ENCODE measurements around the gene GBGT1. TPM values are rescaled to one million over a fixed set of nuclear protein-coding genes. Genes with fewer than 3 reads are reported as not detected.

GBGT1 gene
- total RNA-seq, 3 donors from 2014 or later (not counting 1 experiment from before 2014, with no cell fraction given), result 1.4 to 2.2 (median 1.7) TPM

- H3K36me3 Mint-ChIP-seq, result no peaks in the 10 kb centered on the region
- peak overlapping the region; percentile 90 for H3K4me3 Mint-ChIP-seq
- Histone ChIP-seq H3K36me3 (ENCODE audit: control insufficient read depth, insufficient read depth, low read length) (no peaks in the 10 kb centered on the region), H3K27ac (ENCODE audit: low read length) (peak overlapping the region; percentile 96), H3K4me1 (ENCODE audit: control insufficient read depth, insufficient read depth, low read length) (peaks cover 63% of the 10 kb centered on the region), H3K4me3 (ENCODE audit: low read length) (peak overlapping the region; percentile 7), H3K27me3 (ENCODE audit: control insufficient read depth, insufficient read depth, low read length) (no peaks in the 10 kb centered on the region), H3K9me3 (ENCODE audit: control insufficient read depth, insufficient read depth, low read length) (no peaks in the 10 kb centered on the region)
- intact Hi-C loops (cut with micrococcal nuclease), result loop anchor here (1.0 to 10.0 kb wide), 3 partner anchors 44 to 1893 kb away; partner anchors contain the start of gene BRD3
- WGBS (ENCODE audit: insufficient coverage), result 11% methylated on average over 13 of the region's 14 CpGs
- peaks cover 34 to 53% of the 10 kb centered on the region in 2 donors for H3K4me1 Mint-ChIP-seq
- H3K27ac Mint-ChIP-seq, result peak overlapping the region; percentile 90 to 98
- DNase-seq, result peak; percentile 79 to 94
- peak in 2 of 3 donors; percentile 7 to 10 for ATAC-seq
- peak; percentile 94 for TF ChIP-seq CTCF (IDR thresholded peaks at IDR 0.05)
- no peaks in the 10 kb centered on the region for H3K27me3 Mint-ChIP-seq (ENCODE audit: low read depth in 2 of 2)
- H3K9me3 Mint-ChIP-seq, result no peaks in the 10 kb centered on the region
Observed at GRCh38 chr9:133147412-133148198, 16.1 kb downstream of the GBGT1 start.

- peaks cover 70% of the 10 kb centered on the region for H3K4me1 ChIP-seq (ENCODE audit: control insufficient read depth, insufficient read depth, low read length)
- ATAC-seq (no peak), DNase-seq (peak in 1 of 2 donors; percentile 23)
- TF ChIP-seq CTCF (IDR thresholded peaks at IDR 0.05), result no peak
- H3K27ac ChIP-seq (ENCODE audit: low read length), result peak overlapping the region; percentile 96
- H3K9me3 Mint-ChIP-seq, result no peaks in the 10 kb centered on the region
- H3K36me3 Mint-ChIP-seq, result no peaks in the 10 kb centered on the region
- peak overlapping the region; percentile 25 for H3K4me3 Mint-ChIP-seq
- no peak overlapping the region for H3K4me3 ChIP-seq (ENCODE audit: low read length)
- peak overlapping the region; percentile 90 to 98 for H3K27ac Mint-ChIP-seq
- intact Hi-C loops (cut with micrococcal nuclease), result loop anchor here (10.0 kb wide), 2 partner anchors 918 to 1892 kb away; partner anchors contain the start of gene BRD3
- H3K36me3 ChIP-seq (ENCODE audit: control insufficient read depth, insufficient read depth, low read length), result no peaks in the 10 kb centered on the region
- 79% methylated on average over 7 of the region's 7 CpGs for WGBS (ENCODE audit: insufficient coverage)
- H3K27me3 ChIP-seq (ENCODE audit: control insufficient read depth, insufficient read depth, low read length), result no peaks in the 10 kb centered on the region
- H3K9me3 ChIP-seq (ENCODE audit: control insufficient read depth, insufficient read depth, low read length), result no peaks in the 10 kb centered on the region
- H3K27me3 Mint-ChIP-seq (ENCODE audit: low read depth in 2 of 2), result no peaks in the 10 kb centered on the region
- peaks cover 41 to 60% of the 10 kb centered on the region in 2 donors for H3K4me1 Mint-ChIP-seq
Observed at GRCh38 chr9:133146746-133147411, 16.8 kb downstream of the GBGT1 start.

GRCh38 chr9:133144904-133145851 lies 18.5 kb downstream of the GBGT1 start:
- Mint-ChIP-seq H3K27me3 (ENCODE audit: low read depth in 2 of 2) (no peaks in the 10 kb centered on the region), H3K27ac (peak overlapping the region; percentile 98), H3K36me3 (no peaks in the 10 kb centered on the region), H3K4me3 (peak overlapping the region; percentile 82), H3K9me3 (no peaks in the 10 kb centered on the region), H3K4me1 (peaks cover 50 to 65% of the 10 kb centered on the region in 2 donors)
- no peak for TF ChIP-seq CTCF (IDR thresholded peaks at IDR 0.05)
- intact Hi-C loops (cut with micrococcal nuclease), result loop anchor here (1.0 to 10.0 kb wide), 5 partner anchors 12 to 1890 kb away; partner anchors contain the start of gene BRD3
- DNase-seq (peak in 1 of 2 donors; percentile 19), ATAC-seq (no peak)
- Histone ChIP-seq H3K36me3 (ENCODE audit: control insufficient read depth, insufficient read depth, low read length) (no peaks in the 10 kb centered on the region), H3K27me3 (ENCODE audit: control insufficient read depth, insufficient read depth, low read length) (no peaks in the 10 kb centered on the region), H3K9me3 (ENCODE audit: control insufficient read depth, insufficient read depth, low read length) (no peaks in the 10 kb centered on the region), H3K27ac (ENCODE audit: low read length) (peak overlapping the region; percentile 89), H3K4me3 (ENCODE audit: low read length) (no peak overlapping the region), H3K4me1 (ENCODE audit: control insufficient read depth, insufficient read depth, low read length) (peaks cover 87% of the 10 kb centered on the region)
- 81% methylated on average over 19 of the region's 19 CpGs for WGBS (ENCODE audit: insufficient coverage)

Data from natural killer cell (primary cell).